ENCODE data around the gene GPHN.
"Not testable (repeated sequence)": the region's sequence is repeated elsewhere in the genome, so short reads cannot be mapped to it uniquely, and the experiment has no call there.

GPHN gene

GRCh38 chr14:66507181-66507721, 696 bp upstream of the GPHN start:
- DNase-seq (ENCODE audit: insufficient read length) (no peak), FAIRE-seq (no peak)
- no peak; the same call in 1 of the 2 replicates for TF ChIP-seq TAF1 (IDR thresholded peaks at IDR 0.05; ENCODE audit: borderline replicate concordance, low read depth, low read length)
- TF ChIP-seq POLR2AphosphoS5 (IDR thresholded peaks at IDR 0.05; ENCODE audit: low read depth, low read length), result no peak
- no peak for TF ChIP-seq POLR2A (IDR thresholded peaks at IDR 0.05; ENCODE audit: low read depth, low read length)

- DNase-seq (ENCODE audit: insufficient read length) (no peak), FAIRE-seq (peak; percentile 36)
- TF ChIP-seq TAF1 (IDR thresholded peaks at IDR 0.05; ENCODE audit: borderline replicate concordance, low read depth, low read length) (no peak), POLR2A (IDR thresholded peaks at IDR 0.05; ENCODE audit: low read depth, low read length) (no peak), POLR2AphosphoS5 (IDR thresholded peaks at IDR 0.05; ENCODE audit: low read depth, low read length) (no peak)
Observed at GRCh38 chr14:66508547-66508845, 549 bp downstream of the GPHN start.

- TF ChIP-seq POLR2A (IDR thresholded peaks at IDR 0.05; ENCODE audit: low read depth, low read length) (no peak; the same call in 1 of the 2 replicates), TAF1 (IDR thresholded peaks at IDR 0.05; ENCODE audit: borderline replicate concordance, low read depth, low read length) (no peak), POLR2AphosphoS5 (IDR thresholded peaks at IDR 0.05; ENCODE audit: low read depth, low read length) (no peak)
- FAIRE-seq, result peak; percentile 85
- peak; percentile 42 for DNase-seq (ENCODE audit: insufficient read length)
Observed at GRCh38 chr14:66508846-66509621, 1.1 kb downstream of the GPHN start.

GRCh38 chr14:66509874-66510273, 1.9 kb downstream of the GPHN start:
- no peak for TF ChIP-seq POLR2AphosphoS5 (IDR thresholded peaks at IDR 0.05; ENCODE audit: low read depth, low read length)
- no peak for TF ChIP-seq POLR2A (IDR thresholded peaks at IDR 0.05; ENCODE audit: low read depth, low read length)
- TF ChIP-seq TAF1 (IDR thresholded peaks at IDR 0.05; ENCODE audit: borderline replicate concordance, low read depth, low read length), result no peak
- DNase-seq (ENCODE audit: insufficient read length), result no peak
- FAIRE-seq, result no peak

- TF ChIP-seq TAF1 (IDR thresholded peaks at IDR 0.05; ENCODE audit: borderline replicate concordance, low read depth, low read length), result no peak
- FAIRE-seq (peak; percentile 86), DNase-seq (ENCODE audit: insufficient read length) (no peak)
Observed at GRCh38 chr14:66511849-66512248, 3.9 kb downstream of the GPHN start.

GRCh38 chr14:66514213-66514612, 6.3 kb downstream of the GPHN start:
- TF ChIP-seq POLR2AphosphoS5 (IDR thresholded peaks at IDR 0.05; ENCODE audit: low read depth, low read length), result no peak
- no peak for TF ChIP-seq TAF1 (IDR thresholded peaks at IDR 0.05; ENCODE audit: borderline replicate concordance, low read depth, low read length)
- DNase-seq (ENCODE audit: insufficient read length) (no peak), FAIRE-seq (peak; percentile 14)

- DNase-seq (ENCODE audit: insufficient read length), result no peak
- TF ChIP-seq POLR2A (IDR thresholded peaks at IDR 0.05; ENCODE audit: low read depth, low read length), result no peak
- TF ChIP-seq TAF1 (IDR thresholded peaks at IDR 0.05; ENCODE audit: borderline replicate concordance, low read depth, low read length), result no peak
- no peak for TF ChIP-seq POLR2AphosphoS5 (IDR thresholded peaks at IDR 0.05; ENCODE audit: low read depth, low read length)
- peak; percentile 67 for FAIRE-seq
Observed at GRCh38 chr14:66530526-66530925, 22.6 kb downstream of the GPHN start.

GRCh38 chr14:66539034-66539433, 31.1 kb downstream of the GPHN start:
- peak; percentile 50 for FAIRE-seq

GRCh38 chr14:66540038-66540437, 32.1 kb downstream of the GPHN start:
- no peak for DNase-seq (ENCODE audit: insufficient read length)
- no peak for FAIRE-seq
- TF ChIP-seq TAF1 (IDR thresholded peaks at IDR 0.05; ENCODE audit: borderline replicate concordance, low read depth, low read length) (no peak), POLR2A (IDR thresholded peaks at IDR 0.05; ENCODE audit: low read depth, low read length) (no peak), POLR2AphosphoS5 (IDR thresholded peaks at IDR 0.05; ENCODE audit: low read depth, low read length) (no peak)

More at GRCh38 chr14:66539034-66539433, 31.1 kb downstream of the GPHN start:
- DNase-seq (ENCODE audit: insufficient read length), result no peak
- TF ChIP-seq POLR2AphosphoS5 (IDR thresholded peaks at IDR 0.05; ENCODE audit: low read depth, low read length) (no peak), TAF1 (IDR thresholded peaks at IDR 0.05; ENCODE audit: borderline replicate concordance, low read depth, low read length) (no peak), POLR2A (IDR thresholded peaks at IDR 0.05; ENCODE audit: low read depth, low read length) (no peak)

GRCh38 chr14:66541627-66542026, 33.7 kb downstream of the GPHN start:
- no peak for FAIRE-seq

GRCh38 chr14:66543996-66544395, 36.0 kb downstream of the GPHN start:
- TF ChIP-seq TAF1 (IDR thresholded peaks at IDR 0.05; ENCODE audit: borderline replicate concordance, low read depth, low read length), result no peak
- no peak for TF ChIP-seq POLR2AphosphoS5 (IDR thresholded peaks at IDR 0.05; ENCODE audit: low read depth, low read length)
- TF ChIP-seq POLR2A (IDR thresholded peaks at IDR 0.05; ENCODE audit: low read depth, low read length), result no peak
- no peak for FAIRE-seq
- DNase-seq (ENCODE audit: insufficient read length), result no peak

More at GRCh38 chr14:66541627-66542026, 33.7 kb downstream of the GPHN start:
- no peak for DNase-seq (ENCODE audit: insufficient read length)
- TF ChIP-seq TAF1 (IDR thresholded peaks at IDR 0.05; ENCODE audit: borderline replicate concordance, low read depth, low read length) (no peak), POLR2A (IDR thresholded peaks at IDR 0.05; ENCODE audit: low read depth, low read length) (no peak), POLR2AphosphoS5 (IDR thresholded peaks at IDR 0.05; ENCODE audit: low read depth, low read length) (no peak)

GRCh38 chr14:66545191-66545590, 37.2 kb downstream of the GPHN start:
- not testable (repeated sequence) for DNase-seq (ENCODE audit: insufficient read length); FAIRE-seq

- not testable (repeated sequence) for FAIRE-seq
Observed at GRCh38 chr14:66545751-66546150, 37.8 kb downstream of the GPHN start.

More at GRCh38 chr14:66545751-66546150, 37.8 kb downstream of the GPHN start:
- not testable (repeated sequence) for DNase-seq (ENCODE audit: insufficient read length)
